ENCODE results near the gene SNTG2.
"Not testable (repeated sequence)": the region's sequence is repeated elsewhere in the genome, so short reads cannot be mapped to it uniquely, and the experiment has no call there.

Gene SNTG2

DNA sequence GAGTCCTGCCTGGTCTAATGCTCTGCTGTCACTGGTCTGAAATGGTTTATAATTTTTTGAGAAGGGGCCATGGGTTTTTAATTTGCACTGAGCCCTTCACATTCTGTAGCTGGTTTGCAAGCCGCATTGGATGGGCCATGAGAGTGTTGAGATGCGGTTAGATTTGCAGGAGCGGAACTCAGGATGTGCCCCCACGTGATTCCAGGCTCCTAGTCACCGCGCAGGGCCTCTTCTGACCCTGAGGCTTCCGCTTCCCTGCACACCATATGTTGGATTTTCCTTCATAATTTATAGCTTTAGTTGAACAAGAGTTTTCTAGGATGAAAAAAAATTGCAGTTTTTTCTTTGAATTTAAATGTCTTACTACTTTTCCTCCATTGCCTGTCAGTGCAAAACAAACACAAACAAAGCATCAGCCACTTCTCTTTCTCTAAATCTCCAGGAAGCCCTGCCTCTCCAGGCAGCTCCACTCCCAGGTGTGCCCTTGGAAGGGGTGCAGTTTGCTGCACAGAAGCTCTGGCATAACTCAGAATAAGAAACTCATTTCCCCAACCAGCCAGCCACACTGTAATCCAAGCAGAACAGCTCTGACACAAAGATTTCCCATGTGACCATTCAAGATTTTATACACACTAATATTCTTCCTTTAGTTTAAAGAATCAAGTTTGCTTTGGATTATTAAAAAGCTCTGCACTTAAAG, 444.2 kb downstream of the SNTG2 start:
- no peak for DNase-seq

DNA sequence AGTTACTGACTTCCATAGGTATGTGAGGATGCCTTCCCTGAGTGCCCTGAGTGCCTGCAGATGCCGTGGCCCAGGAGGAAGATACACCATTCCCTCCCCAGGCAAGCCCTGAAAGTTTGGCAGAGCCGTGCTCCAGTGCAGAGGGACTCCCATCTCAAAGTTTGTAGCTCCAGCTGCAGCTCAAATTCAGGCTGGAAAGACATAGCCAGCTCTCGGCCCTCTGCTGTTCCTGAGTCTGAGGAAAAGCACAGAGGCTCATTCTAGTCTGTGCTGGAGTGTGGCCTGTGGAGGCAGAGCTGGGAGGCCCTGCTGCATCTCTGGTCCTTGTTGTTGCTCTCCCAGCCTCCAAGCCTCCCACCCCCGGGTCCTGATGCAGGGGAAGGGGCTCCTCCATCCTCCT, 446.7 kb downstream of the SNTG2 start:
- no peak for DNase-seq

DNA sequence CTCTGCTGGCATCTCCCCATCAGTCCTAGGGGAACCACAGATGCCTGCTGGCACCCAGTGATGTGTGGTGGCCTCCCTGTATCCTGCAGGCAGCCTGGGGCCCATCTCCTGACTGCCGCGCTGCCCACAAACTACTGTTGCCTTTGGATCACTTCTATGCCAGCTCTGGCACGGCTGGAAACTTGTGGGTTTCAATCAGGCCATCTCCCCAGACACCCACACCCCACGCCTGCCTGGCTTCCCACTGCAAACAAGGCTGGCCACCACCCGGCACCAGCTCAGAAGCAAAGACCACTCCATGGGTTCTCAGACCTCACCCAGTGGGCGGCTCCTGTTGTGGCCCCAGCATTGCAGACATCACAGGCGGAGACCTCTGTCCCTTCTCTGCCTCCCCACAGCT, 447.5 kb downstream of the SNTG2 start:
- no peak for DNase-seq

GRCh38 chr2:1400943-1401735, 450.5 kb downstream of the SNTG2 start:
- no peak for DNase-seq

GRCh38 chr2:1402064-1402463, 451.4 kb downstream of the SNTG2 start:
- DNase-seq, result no peak

- no peak for DNase-seq
Observed at GRCh38 chr2:1403565-1403964, 452.9 kb downstream of the SNTG2 start.

DNA sequence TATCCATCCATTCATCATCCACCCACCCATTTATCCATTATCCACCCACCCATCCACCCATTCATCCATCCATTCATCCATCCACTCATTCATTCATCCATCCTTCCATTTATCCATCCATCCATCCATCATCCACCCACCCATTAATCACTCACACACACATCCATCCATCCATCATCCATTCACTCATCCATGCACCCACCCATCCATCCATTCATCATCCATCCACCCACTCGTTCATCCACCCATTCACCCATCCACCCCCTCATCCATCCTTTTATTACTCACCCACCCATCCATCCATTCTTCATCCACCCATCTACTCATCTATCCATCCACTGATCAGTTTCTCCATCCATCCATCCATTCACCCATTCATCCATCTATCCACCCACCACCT, 454.5 kb downstream of the SNTG2 start:
- no peak for DNase-seq

DNA sequence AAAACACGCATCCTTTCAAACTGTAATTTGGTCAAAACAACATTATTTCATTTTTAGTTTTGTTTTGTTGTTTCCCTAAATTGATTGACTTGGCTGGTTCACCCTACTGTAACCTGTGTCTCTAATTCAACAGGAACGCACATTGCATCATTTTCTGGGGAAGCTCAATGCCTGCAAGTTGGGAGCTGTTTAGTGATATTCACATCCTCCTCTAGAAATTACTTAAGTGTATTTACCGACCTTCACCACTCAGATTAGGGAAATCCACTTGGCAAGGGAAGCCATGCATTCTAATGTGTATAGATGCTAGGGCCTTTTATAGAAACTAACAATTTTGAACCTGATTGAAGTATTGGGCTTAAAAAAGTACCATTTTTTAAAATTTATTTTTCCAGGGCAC, 455.3 kb downstream of the SNTG2 start:
- no peak for DNase-seq

DNA sequence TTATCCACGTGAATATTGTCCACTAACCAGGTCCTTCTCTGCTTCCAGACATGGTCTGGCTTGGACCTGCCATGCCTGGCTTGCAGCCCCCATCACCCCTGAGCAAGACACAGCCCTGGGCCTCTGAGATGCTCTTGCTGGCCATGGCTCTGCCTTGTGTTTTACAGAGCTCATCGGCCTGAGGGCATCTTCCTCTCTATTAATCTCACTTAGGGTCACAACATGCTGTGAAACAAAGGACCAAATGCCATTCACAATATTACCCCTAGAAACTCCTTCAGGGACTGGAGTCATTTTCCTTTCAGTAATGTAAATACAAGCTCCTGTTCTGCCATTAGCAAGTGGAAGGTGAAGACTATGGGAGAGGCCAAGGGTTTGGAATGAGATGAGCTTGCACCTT, 455.8 kb downstream of the SNTG2 start:
- no peak for DNase-seq

DNA sequence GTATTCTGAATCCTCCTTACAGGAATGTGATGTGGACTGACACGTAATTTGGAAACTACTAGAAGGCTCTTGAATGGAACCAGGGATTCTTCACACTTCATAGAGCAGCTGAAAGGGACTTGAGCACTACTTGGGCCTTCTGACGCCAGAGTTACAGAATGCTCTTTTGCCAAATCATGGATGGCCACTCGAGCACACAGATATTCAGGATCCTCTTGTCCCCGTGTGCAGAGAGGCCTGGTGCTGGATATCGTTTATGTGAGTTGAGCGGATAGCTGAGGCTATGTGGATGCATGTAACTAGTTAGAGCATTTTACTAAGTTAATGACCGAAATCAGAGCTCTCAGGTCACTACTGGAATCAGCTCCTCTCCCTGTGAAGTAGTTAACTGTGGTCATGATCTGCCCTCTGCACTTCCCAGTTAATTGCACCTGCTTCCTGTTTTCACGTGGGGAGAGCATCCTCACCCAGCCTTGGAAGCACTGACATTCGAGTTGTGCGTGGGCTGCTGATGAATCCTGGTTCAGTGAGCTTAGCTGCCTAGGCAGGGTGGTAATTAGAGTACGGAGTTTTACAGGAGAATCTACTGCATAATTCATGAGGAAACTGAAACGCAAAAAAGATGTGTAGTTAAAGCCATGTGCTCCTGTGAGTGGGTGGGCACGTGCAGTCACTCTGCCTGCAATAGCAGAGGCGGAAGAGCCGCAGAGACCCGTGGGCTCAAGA, 457.5 kb downstream of the SNTG2 start:
- DNase-seq, result no peak

DNA sequence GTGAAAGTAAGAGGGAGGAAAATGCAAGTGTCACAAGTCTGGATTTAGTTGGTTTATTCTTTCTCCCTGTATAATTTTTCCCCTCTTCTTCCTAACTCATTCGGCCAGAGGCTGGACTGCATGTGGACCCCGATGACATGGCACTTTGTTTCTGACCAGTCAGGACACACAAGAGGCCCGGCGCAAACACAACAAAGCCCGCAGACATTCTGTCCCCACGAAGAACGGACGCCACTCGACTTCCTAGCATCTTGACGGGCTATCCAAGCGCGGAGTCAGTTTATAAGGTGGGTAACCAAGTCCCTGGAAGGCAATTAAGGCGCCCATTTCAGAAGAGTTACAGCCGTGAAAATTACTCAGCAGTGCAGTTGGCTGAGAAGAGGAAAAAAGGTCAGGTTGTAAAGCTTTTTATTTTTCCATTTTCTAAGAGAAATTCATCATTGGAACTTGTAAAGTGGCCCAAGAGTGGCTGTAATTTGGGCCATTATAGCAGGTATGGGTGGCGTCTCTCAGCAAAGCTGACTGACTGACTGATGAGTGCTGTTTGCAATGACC, 462.6 kb downstream of the SNTG2 start, which contains the start of gene TPO:
Gene TPO (plus strand): TSS at position 308 of the 555 bp plus-strand sequence. CDS start 946 bp downstream, outside the sequence.
- no peak for DNase-seq

GRCh38 chr2:1414121-1414520, 463.5 kb downstream of the SNTG2 start:
- no peak for DNase-seq

DNA sequence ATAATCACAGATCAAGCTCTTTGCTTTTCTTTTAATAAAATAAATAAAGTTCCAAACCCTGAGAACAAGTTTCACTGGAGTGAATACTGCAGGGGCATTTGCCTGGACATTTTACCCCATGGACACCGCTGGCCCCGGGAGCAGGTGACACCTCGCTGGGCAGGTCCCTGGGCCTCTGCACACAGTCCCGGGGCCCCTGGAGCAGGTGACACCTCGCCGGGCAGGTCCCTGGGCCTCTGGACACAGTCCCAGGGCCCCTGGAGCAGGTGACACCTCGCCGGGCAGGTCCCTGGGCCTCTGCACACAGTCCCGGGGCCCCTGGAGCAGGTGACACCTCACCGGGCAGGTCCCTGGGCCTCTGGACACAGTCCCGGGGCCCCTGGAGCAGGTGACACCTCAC, 464.3 kb downstream of the SNTG2 start:
- DNase-seq, result not testable (repeated sequence)

DNA sequence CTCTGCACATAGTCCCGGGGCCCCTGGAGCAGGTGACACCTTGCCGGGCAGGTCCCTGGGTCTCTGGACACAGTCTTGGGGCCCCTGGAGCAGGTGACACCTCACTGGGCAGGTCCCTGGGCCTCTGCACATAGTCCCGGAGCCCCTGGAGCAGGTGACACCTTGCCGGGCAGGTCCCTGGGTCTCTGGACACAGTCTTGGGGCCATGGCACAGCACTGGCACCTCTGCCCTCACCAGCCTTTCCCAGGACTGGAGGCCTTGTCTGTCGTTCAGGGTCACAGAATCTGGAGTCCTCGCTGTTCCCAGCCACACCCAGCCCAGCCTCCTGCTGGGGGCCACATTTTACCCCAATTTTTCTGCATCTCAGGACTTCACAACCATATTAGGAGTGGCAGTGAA, 464.9 kb downstream of the SNTG2 start:
- no peak for DNase-seq
